PFSK-1 (cell line): Measurements from ENCODE around the gene PPP2R2C.

Experiments used
- FOXP2 ChIP-seq: optimal IDR thresholded peaks from 2 replicates; pipeline ENCODE3; 2011; ENCODE audit warnings: borderline replicate concordance, control low read depth, inconsistent platforms; ENCODE audit not compliant: insufficient read depth; ENCODE audit errors: extremely low read length, extremely low read depth
- POLR2AphosphoS5 ChIP-seq: IDR thresholded peaks from 2 replicates; pipeline ENCODE4 v1.6.1; 2012; ENCODE audit warnings: low read depth, mild to moderate bottlenecking, control low read depth, low read length, moderate library complexity
- REST ChIP-seq, 2 experiments: IDR thresholded peaks; 2 replicates each; pipeline versions ENCODE4 v1.6.1 to v1.8.0; 2011 to 2012; ENCODE audit warnings: low read depth in 2 of 2, low read length in 2 of 2, control low read depth in 1 of 2, inconsistent platforms in 1 of 2, mild to moderate bottlenecking in 1 of 2, moderate library complexity in 1 of 2; ENCODE audit not compliant: insufficient read depth in 1 of 2
- SIN3A ChIP-seq: IDR thresholded peaks from 2 replicates; pipeline ENCODE4 v1.6.1; 2012; ENCODE audit warnings: mild to moderate bottlenecking, low read length, moderate library complexity, borderline replicate concordance; ENCODE audit not compliant: insufficient read depth
- TAF1 ChIP-seq: IDR thresholded peaks from 2 replicates; pipeline ENCODE4 v1.6.1; 2012; ENCODE audit warnings: low read length, control low read depth, borderline replicate concordance; ENCODE audit not compliant: insufficient read depth

Gene PPP2R2C

GRCh38 chr4:6378493-6379445 is 93.6 kb downstream of the PPP2R2C start:
- TF ChIP-seq POLR2AphosphoS5 (no peak), FOXP2 (no peak), TAF1 (no peak), REST (IDR thresholded peaks at IDR 0.05; ENCODE audit: insufficient read depth in 1 of 2, low read depth in 2 of 2, low read length in 2 of 2) (no peak), SIN3A (no peak)

GRCh38 chr4:6377626-6378492 is 94.6 kb downstream of the PPP2R2C start:
- TF ChIP-seq POLR2AphosphoS5 (no peak), TAF1 (no peak), SIN3A (no peak), REST (IDR thresholded peaks at IDR 0.05; ENCODE audit: insufficient read depth in 1 of 2, low read depth in 2 of 2, low read length in 2 of 2) (no peak), FOXP2 (no peak)

GRCh38 chr4:6375620-6376295 is 96.7 kb downstream of the PPP2R2C start:
- no peak for TF ChIP-seq TAF1
- TF ChIP-seq POLR2AphosphoS5, result no peak
- TF ChIP-seq FOXP2, result no peak
- TF ChIP-seq SIN3A, result no peak
- no peak for TF ChIP-seq REST (IDR thresholded peaks at IDR 0.05; ENCODE audit: insufficient read depth in 1 of 2, low read depth in 2 of 2, low read length in 2 of 2)

- TF ChIP-seq SIN3A (no peak), TAF1 (no peak), POLR2AphosphoS5 (no peak), FOXP2 (no peak), REST (IDR thresholded peaks at IDR 0.05; ENCODE audit: insufficient read depth in 1 of 2, low read depth in 2 of 2, low read length in 2 of 2) (no peak)
These were observed 97.8 kb downstream of the PPP2R2C start for GRCh38 chr4:6374575-6374974.
